Activated CD4-positive, alpha-beta T cell treated with anti-CD3 and anti-CD28 coated beads for 24 hours (primary cell): ENCODE results near the gene MUC12.
"Not testable (repeated sequence)": the region's sequence is repeated elsewhere in the genome, so short reads cannot be mapped to it uniquely, and the experiment has no call there.

Source experiments
- DNase-seq, 2 donors: peaks; one replicate each; pipeline ENCODE4 v3.0.0-alpha.2; 2020; ENCODE audit warnings: low read depth in 2 of 2

Gene MUC12

GRCh38 chr7:100969066-100969615 lies at the start of gene MUC12:
Gene MUC12, plus strand, starts transcription at chr7:100969565. Its CDS starts 58 bp downstream, at chr7:100969623.
- DNase-seq, result no peak

- not testable (repeated sequence) for DNase-seq
Measured at GRCh38 chr7:100919779-100920437, 49.5 kb upstream of the MUC12 start.

- DNase-seq, result no peak
Measured at GRCh38 chr7:100921039-100921438, 48.3 kb upstream of the MUC12 start.

GRCh38 chr7:100923616-100924015 lies 45.7 kb upstream of the MUC12 start:
- DNase-seq, result not testable (repeated sequence)

- DNase-seq, result no peak
Measured at GRCh38 chr7:100929808-100930174, 39.6 kb upstream of the MUC12 start.

GRCh38 chr7:100933734-100934133 lies 35.6 kb upstream of the MUC12 start:
- DNase-seq, result no peak

- not testable (repeated sequence) for DNase-seq
Measured at GRCh38 chr7:100935381-100935780, 34.0 kb upstream of the MUC12 start.

GRCh38 chr7:100936167-100936566 lies 33.2 kb upstream of the MUC12 start:
- not testable (repeated sequence) for DNase-seq

- DNase-seq, result no peak
Measured at GRCh38 chr7:100942045-100942774, 27.2 kb upstream of the MUC12 start.

GRCh38 chr7:100943693-100944092 lies 25.7 kb upstream of the MUC12 start:
- no peak for DNase-seq

- no peak for DNase-seq
Measured at GRCh38 chr7:100944138-100944537, 25.2 kb upstream of the MUC12 start.

- no peak for DNase-seq
Measured at GRCh38 chr7:100946111-100946510, 23.3 kb upstream of the MUC12 start.

GRCh38 chr7:100946766-100947365 lies 22.5 kb upstream of the MUC12 start:
- no peak for DNase-seq

- DNase-seq, result no peak
Measured at GRCh38 chr7:100947792-100948191, 21.6 kb upstream of the MUC12 start.

GRCh38 chr7:100949227-100949932 lies 20.0 kb upstream of the MUC12 start, which contains the start of gene MUC3A:
Gene MUC3A, plus strand, starts transcription at chr7:100949534. Its CDS starts 91 bp downstream, at chr7:100949625.
- DNase-seq, result no peak

GRCh38 chr7:100949933-100950443 lies 19.4 kb upstream of the MUC12 start:
- DNase-seq, result no peak

GRCh38 chr7:100951172-100951571 lies 18.2 kb upstream of the MUC12 start:
- DNase-seq, result no peak

GRCh38 chr7:100951888-100952560 lies 17.3 kb upstream of the MUC12 start:
- DNase-seq, result no peak

GRCh38 chr7:100952641-100953040 lies 16.7 kb upstream of the MUC12 start:
- DNase-seq, result no peak

- no peak for DNase-seq
Measured at GRCh38 chr7:100957832-100958421, 11.4 kb upstream of the MUC12 start.

GRCh38 chr7:100959894-100960293 lies 9.5 kb upstream of the MUC12 start:
- DNase-seq, result no peak
